ENCODE data around the gene FUT7. TPM values are rescaled to one million over a fixed set of nuclear protein-coding genes. Genes with fewer than 3 reads are reported as not detected.

FUT7 gene
- total and polyA plus RNA-seq, 9 of the 15 experiments (the other 6 are each of a cell fraction or from before 2014, with no cell fraction given), result not detected

DNA sequence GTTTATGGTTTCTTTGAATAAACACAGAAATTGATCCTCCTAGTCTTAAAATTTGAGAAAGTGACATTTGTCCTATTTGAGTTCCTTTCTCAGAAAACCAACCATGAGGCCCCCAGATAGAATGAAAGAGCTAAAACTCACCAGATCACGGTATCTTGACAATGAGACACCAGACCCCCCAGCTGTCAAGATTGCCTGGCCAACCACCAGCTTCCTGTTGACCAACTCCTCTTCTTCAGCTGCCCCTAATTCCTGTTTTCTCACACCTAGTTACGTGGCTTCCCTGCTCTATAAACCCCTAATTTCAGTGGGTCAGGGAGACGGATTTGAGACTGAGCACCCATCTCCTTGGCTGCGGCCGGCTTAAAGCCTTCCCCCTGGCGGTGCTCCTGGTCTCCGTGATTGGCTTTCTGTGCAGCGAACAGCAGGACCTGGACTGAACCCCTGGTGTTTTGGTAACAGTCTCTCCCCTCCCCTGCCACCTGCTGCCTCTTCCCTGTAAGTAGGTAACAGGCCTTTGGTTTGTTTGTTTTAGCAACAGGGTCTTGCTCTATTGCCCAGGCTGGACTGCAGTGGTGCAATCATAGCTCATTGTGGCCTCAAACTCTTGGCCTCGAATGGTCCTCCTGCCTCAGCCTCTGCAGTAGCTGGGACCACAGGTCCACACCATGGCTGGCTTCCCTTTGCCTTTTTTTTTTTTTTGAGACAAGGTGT, 26.8 kb upstream of the FUT7 start (continued):
- TF ChIP-seq, protein P1, sequence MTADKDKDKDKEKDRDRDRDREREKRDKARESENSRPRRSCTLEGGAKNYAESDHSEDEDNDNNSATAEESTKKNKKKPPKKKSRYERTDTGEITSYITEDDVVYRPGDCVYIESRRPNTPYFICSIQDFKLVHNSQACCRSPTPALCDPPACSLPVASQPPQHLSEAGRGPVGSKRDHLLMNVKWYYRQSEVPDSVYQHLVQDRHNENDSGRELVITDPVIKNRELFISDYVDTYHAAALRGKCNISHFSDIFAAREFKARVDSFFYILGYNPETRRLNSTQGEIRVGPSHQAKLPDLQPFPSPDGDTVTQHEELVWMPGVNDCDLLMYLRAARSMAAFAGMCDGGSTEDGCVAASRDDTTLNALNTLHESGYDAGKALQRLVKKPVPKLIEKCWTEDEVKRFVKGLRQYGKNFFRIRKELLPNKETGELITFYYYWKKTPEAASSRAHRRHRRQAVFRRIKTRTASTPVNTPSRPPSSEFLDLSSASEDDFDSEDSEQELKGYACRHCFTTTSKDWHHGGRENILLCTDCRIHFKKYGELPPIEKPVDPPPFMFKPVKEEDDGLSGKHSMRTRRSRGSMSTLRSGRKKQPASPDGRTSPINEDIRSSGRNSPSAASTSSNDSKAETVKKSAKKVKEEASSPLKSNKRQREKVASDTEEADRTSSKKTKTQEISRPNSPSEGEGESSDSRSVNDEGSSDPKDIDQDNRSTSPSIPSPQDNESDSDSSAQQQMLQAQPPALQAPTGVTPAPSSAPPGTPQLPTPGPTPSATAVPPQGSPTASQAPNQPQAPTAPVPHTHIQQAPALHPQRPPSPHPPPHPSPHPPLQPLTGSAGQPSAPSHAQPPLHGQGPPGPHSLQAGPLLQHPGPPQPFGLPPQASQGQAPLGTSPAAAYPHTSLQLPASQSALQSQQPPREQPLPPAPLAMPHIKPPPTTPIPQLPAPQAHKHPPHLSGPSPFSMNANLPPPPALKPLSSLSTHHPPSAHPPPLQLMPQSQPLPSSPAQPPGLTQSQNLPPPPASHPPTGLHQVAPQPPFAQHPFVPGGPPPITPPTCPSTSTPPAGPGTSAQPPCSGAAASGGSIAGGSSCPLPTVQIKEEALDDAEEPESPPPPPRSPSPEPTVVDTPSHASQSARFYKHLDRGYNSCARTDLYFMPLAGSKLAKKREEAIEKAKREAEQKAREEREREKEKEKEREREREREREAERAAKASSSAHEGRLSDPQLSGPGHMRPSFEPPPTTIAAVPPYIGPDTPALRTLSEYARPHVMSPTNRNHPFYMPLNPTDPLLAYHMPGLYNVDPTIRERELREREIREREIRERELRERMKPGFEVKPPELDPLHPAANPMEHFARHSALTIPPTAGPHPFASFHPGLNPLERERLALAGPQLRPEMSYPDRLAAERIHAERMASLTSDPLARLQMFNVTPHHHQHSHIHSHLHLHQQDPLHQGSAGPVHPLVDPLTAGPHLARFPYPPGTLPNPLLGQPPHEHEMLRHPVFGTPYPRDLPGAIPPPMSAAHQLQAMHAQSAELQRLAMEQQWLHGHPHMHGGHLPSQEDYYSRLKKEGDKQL (CRISPR knock-in tag; IDR thresholded peaks at IDR 0.05; ENCODE audit: borderline replicate concordance), result no peak
- TF ChIP-seq, protein P2, sequence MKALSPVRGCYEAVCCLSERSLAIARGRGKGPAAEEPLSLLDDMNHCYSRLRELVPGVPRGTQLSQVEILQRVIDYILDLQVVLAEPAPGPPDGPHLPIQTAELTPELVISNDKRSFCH (CRISPR knock-in tag; IDR thresholded peaks at IDR 0.05), result no peak
- TF ChIP-seq, protein P2 (tag; IDR thresholded peaks at IDR 0.05), result no peak
- TF ChIP-seq GATA2 (CRISPR knock-in tag; IDR thresholded peaks at IDR 0.05), result no peak
- TF ChIP-seq, protein P3, sequence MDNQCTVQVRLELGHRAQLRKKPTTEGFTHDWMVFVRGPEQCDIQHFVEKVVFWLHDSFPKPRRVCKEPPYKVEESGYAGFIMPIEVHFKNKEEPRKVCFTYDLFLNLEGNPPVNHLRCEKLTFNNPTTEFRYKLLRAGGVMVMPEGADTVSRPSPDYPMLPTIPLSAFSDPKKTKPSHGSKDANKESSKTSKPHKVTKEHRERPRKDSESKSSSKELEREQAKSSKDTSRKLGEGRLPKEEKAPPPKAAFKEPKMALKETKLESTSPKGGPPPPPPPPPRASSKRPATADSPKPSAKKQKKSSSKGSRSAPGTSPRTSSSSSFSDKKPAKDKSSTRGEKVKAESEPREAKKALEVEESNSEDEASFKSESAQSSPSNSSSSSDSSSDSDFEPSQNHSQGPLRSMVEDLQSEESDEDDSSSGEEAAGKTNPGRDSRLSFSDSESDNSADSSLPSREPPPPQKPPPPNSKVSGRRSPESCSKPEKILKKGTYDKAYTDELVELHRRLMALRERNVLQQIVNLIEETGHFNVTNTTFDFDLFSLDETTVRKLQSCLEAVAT (IDR thresholded peaks at IDR 0.05), result no peak
- TF ChIP-seq BCOR (IDR thresholded peaks at IDR 0.05), result 0 out of 2 replicates have a peak, but pooled peaks have one; percentile 26
- peak; percentile 98 for TF ChIP-seq ZNF121 (CRISPR knock-in tag; conservative IDR thresholded peaks at IDR 0.05)
- TF ChIP-seq ARNT (IDR thresholded peaks at IDR 0.05), result no peak
- TF ChIP-seq, protein P4, sequence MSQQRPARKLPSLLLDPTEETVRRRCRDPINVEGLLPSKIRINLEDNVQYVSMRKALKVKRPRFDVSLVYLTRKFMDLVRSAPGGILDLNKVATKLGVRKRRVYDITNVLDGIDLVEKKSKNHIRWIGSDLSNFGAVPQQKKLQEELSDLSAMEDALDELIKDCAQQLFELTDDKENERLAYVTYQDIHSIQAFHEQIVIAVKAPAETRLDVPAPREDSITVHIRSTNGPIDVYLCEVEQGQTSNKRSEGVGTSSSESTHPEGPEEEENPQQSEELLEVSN (IDR thresholded peaks at IDR 0.05; ENCODE audit: borderline replicate concordance in 1 of 2, extremely low read depth in 1 of 2, insufficient read depth in 1 of 2, insufficient read length in 1 of 2, low read depth in 1 of 2, low read length in 1 of 2, poor library complexity in 1 of 2, severe bottlenecking in 1 of 2), result no peak
- TF ChIP-seq NR2C2 (CRISPR knock-in tag; IDR thresholded peaks at IDR 0.05), result no peak
- TF ChIP-seq NR2C2 (tag; IDR thresholded peaks at IDR 0.05), result no peak
- no peak for TF ChIP-seq TCF7L2 (IDR thresholded peaks at IDR 0.05; ENCODE audit: low read depth, low read length)
- no peak for TF ChIP-seq ZBTB17 (CRISPR knock-in tag; IDR thresholded peaks at IDR 0.05)
- TF ChIP-seq, protein P5, sequence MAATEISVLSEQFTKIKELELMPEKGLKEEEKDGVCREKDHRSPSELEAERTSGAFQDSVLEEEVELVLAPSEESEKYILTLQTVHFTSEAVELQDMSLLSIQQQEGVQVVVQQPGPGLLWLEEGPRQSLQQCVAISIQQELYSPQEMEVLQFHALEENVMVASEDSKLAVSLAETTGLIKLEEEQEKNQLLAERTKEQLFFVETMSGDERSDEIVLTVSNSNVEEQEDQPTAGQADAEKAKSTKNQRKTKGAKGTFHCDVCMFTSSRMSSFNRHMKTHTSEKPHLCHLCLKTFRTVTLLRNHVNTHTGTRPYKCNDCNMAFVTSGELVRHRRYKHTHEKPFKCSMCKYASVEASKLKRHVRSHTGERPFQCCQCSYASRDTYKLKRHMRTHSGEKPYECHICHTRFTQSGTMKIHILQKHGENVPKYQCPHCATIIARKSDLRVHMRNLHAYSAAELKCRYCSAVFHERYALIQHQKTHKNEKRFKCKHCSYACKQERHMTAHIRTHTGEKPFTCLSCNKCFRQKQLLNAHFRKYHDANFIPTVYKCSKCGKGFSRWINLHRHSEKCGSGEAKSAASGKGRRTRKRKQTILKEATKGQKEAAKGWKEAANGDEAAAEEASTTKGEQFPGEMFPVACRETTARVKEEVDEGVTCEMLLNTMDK (IDR thresholded peaks at IDR 0.05; ENCODE audit: borderline replicate concordance, insufficient read depth, low read depth, low read length, poor library complexity, severe bottlenecking), result peak; percentile 34
- TF ChIP-seq ZNF175 (CRISPR knock-in tag; IDR thresholded peaks at IDR 0.05; ENCODE audit: low read depth), result no peak
